ENCODE measurements around the gene PHF2.

PHF2 gene

GRCh38 chr9:93567271-93567959 lies 9.0 kb upstream of the PHF2 start:
- H3K4me1 ChIP-seq: peaks cover 0 to 10% (median 9%) of the 10 kb centered on the region in 4 donors
- TF ChIP-seq CTCF (IDR thresholded peaks at IDR 0.05): no peak
- no peaks in the 10 kb centered on the region for H3K27me3 ChIP-seq
- peak overlapping the region; percentile 58 to 60 for H3K4me3 ChIP-seq
- peak in 1 of 2 donors; percentile 51 for DNase-seq
- intact Hi-C loops (cut with DNase I; ENCODE audit: low total_unique reads): loop anchor here (10.0 kb wide), 1 partner anchor 403 kb away; no protein-coding TSS in a partner anchor
- H3K9me3 ChIP-seq: no peaks in the 10 kb centered on the region
- peak overlapping the region; percentile 88 to 97 for H3K27ac ChIP-seq
- H3K36me3 ChIP-seq: peaks cover 12 to 23% (median 19%) of the 10 kb centered on the region in 3 donors

GRCh38 chr9:93568169-93568568 lies 8.2 kb upstream of the PHF2 start:
- Histone ChIP-seq H3K9me3 (no peaks in the 10 kb centered on the region), H3K27ac (no peak overlapping the region), H3K4me1 (peaks cover 0 to 10% (median 9%) of the 10 kb centered on the region in 4 donors), H3K27me3 (no peaks in the 10 kb centered on the region), H3K36me3 (peaks cover 6 to 16% (median 12%) of the 10 kb centered on the region in 3 donors), H3K4me3 (no peak overlapping the region)
- intact Hi-C loops (cut with DNase I; ENCODE audit: low total_unique reads): loop anchor here (10.0 kb wide), 1 partner anchor 403 kb away; no protein-coding TSS in a partner anchor
- no peak for TF ChIP-seq CTCF (IDR thresholded peaks at IDR 0.05)
- no peak for DNase-seq

- Histone ChIP-seq H3K36me3 (peaks cover 0 to under 1% (median 0%) of the 10 kb centered on the region in 3 donors), H3K9me3 (no peaks in the 10 kb centered on the region), H3K4me3 (no peak overlapping the region), H3K27me3 (no peaks in the 10 kb centered on the region), H3K27ac (no peak overlapping the region), H3K4me1 (peaks cover 0 to 17% (median 12%) of the 10 kb centered on the region in 4 donors)
- TF ChIP-seq CTCF (IDR thresholded peaks at IDR 0.05): no peak
- intact Hi-C loops (cut with DNase I; ENCODE audit: low total_unique reads): loop anchor here (10.0 kb wide), 1 partner anchor 405 kb away; no protein-coding TSS in a partner anchor
- DNase-seq: peak in 1 of 2 donors; percentile 20
These were observed 6.7 kb upstream of the PHF2 start for GRCh38 chr9:93569621-93570174.

GRCh38 chr9:93572221-93572620 lies 4.2 kb upstream of the PHF2 start:
- Histone ChIP-seq H3K4me3 (no peak overlapping the region), H3K4me1 (peaks cover 0 to 22% (median 17%) of the 10 kb centered on the region in 4 donors), H3K9me3 (no peaks in the 10 kb centered on the region), H3K27me3 (no peaks in the 10 kb centered on the region), H3K27ac (no peak overlapping the region), H3K36me3 (no peaks in the 10 kb centered on the region)
- TF ChIP-seq CTCF (IDR thresholded peaks at IDR 0.05): no peak
- intact Hi-C loops (cut with DNase I; ENCODE audit: low total_unique reads): no loop called here
- DNase-seq: no peak

- DNase-seq: no peak
- intact Hi-C loops (cut with DNase I; ENCODE audit: low total_unique reads): no loop called here
- H3K9me3 ChIP-seq: no peaks in the 10 kb centered on the region
- no peak overlapping the region for H3K27ac ChIP-seq
- no peaks in the 10 kb centered on the region for H3K36me3 ChIP-seq
- no peak overlapping the region for H3K4me3 ChIP-seq
- TF ChIP-seq CTCF (IDR thresholded peaks at IDR 0.05): no peak
- peaks cover 0 to 23% (median 13%) of the 10 kb centered on the region in 4 donors for H3K4me1 ChIP-seq
- no peaks in the 10 kb centered on the region for H3K27me3 ChIP-seq
These were observed 3.5 kb upstream of the PHF2 start for GRCh38 chr9:93572636-93573515.

All from tibial artery (tissue), 4 donors.